ENCODE measurements around the gene MAGI1.

DNA sequence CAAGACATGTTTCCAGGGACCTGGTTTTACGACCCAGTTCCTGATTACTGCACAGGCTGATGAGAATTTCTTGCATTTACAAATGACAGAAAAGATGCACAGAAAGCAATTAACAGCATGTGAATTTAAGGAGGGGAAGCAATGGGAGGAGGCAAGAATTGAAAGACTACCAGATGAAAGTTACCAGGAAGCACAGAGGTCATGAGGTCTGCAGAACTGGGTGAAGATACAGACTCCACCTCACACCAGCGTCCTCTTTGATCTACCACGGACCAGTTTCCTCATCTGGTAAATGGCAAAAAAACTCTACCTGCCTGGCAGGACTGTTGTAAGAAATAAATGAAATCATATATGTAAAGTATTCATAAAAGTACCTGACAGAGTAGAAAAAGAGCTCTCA is 266.0 kb downstream of the MAGI1 start:
- TF ChIP-seq, protein P1, sequence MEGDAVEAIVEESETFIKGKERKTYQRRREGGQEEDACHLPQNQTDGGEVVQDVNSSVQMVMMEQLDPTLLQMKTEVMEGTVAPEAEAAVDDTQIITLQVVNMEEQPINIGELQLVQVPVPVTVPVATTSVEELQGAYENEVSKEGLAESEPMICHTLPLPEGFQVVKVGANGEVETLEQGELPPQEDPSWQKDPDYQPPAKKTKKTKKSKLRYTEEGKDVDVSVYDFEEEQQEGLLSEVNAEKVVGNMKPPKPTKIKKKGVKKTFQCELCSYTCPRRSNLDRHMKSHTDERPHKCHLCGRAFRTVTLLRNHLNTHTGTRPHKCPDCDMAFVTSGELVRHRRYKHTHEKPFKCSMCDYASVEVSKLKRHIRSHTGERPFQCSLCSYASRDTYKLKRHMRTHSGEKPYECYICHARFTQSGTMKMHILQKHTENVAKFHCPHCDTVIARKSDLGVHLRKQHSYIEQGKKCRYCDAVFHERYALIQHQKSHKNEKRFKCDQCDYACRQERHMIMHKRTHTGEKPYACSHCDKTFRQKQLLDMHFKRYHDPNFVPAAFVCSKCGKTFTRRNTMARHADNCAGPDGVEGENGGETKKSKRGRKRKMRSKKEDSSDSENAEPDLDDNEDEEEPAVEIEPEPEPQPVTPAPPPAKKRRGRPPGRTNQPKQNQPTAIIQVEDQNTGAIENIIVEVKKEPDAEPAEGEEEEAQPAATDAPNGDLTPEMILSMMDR (IDR thresholded peaks at IDR 0.05), result no peak
- TF ChIP-seq POLR2A (IDR thresholded peaks at IDR 0.05), result no peak

Data from vagina (tissue), 2 donors.